ENCODE measurements around the gene MYLK4.

- TF ChIP-seq POLR2A (IDR thresholded peaks at IDR 0.05): no peak
- TF ChIP-seq, protein P1, sequence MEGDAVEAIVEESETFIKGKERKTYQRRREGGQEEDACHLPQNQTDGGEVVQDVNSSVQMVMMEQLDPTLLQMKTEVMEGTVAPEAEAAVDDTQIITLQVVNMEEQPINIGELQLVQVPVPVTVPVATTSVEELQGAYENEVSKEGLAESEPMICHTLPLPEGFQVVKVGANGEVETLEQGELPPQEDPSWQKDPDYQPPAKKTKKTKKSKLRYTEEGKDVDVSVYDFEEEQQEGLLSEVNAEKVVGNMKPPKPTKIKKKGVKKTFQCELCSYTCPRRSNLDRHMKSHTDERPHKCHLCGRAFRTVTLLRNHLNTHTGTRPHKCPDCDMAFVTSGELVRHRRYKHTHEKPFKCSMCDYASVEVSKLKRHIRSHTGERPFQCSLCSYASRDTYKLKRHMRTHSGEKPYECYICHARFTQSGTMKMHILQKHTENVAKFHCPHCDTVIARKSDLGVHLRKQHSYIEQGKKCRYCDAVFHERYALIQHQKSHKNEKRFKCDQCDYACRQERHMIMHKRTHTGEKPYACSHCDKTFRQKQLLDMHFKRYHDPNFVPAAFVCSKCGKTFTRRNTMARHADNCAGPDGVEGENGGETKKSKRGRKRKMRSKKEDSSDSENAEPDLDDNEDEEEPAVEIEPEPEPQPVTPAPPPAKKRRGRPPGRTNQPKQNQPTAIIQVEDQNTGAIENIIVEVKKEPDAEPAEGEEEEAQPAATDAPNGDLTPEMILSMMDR (IDR thresholded peaks at IDR 0.05 in 4 of 5, conservative IDR thresholded peaks at IDR 0.05 in 1 of 5): no peak
Observed at GRCh38 chr6:2725364-2725988, 25.2 kb downstream of the MYLK4 start.

Measured in gastrocnemius medialis (tissue), 4 donors.